ENCODE results near the gene CEBPE. TPM values are rescaled to one million over a fixed set of nuclear protein-coding genes. Genes with fewer than 3 reads are reported as not detected.
A peak's percentile ranks its signal among the peaks of the same experiment; 100 is the strongest.

CEBPE gene
- polyA plus RNA-seq (2013) = 0.36 TPM

- Histone ChIP-seq H3K27me3 (replicated peaks in 2 of 5; ENCODE audit: control insufficient read depth in 4 of 5, insufficient read depth in 5 of 5, low read length in 4 of 5) (no peaks in the 10 kb centered on the region), H3K4me1 (ENCODE audit: control extremely low read depth in 1 of 4, control insufficient read depth in 4 of 4, insufficient read depth in 4 of 4, low read length in 3 of 4) (peaks cover 2 to 41% (median 33%) of the 10 kb centered on the region in 4 experiments), H3K36me3 (ENCODE audit: control insufficient read depth in 4 of 4, insufficient read depth in 4 of 4, low read length in 3 of 4) (no peaks in the 10 kb centered on the region), H3K27ac (ENCODE audit: insufficient read depth in 1 of 2, low read depth in 1 of 2, low read length in 2 of 2, poor library complexity in 1 of 2, severe bottlenecking in 2 of 2) (peak within 1 kb of the TSS in 1 of 2 experiments; percentile 68), H3K9me3 (ENCODE audit: control extremely low read depth in 1 of 5, control insufficient read depth in 4 of 5, insufficient read depth in 2 of 5, low read depth in 1 of 5, low read length in 4 of 5) (no peaks in the 10 kb centered on the region), H3K4me3 (ENCODE audit: control insufficient read depth in 1 of 7, extremely low read depth in 1 of 7, insufficient read depth in 4 of 7, low read depth in 2 of 7, low read length in 6 of 7) (peak within 1 kb of the TSS in 3 of 7 experiments; percentile 6 to 50 (median 15))
- POLR2A ChIA-PET = no interaction called here
- CTCF ChIA-PET = interaction anchor here (0.9 to 16.7 kb wide), 7 partner anchors 8 to 261 kb away, joined by 3 to 462 read pairs (median 10); partner anchors contain the start of genes ACIN1, C14orf119 and SLC7A8
- WGBS (ENCODE audit: insufficient coverage) = 88% methylated on average over 19 of the region's 32 CpGs
- DNase-seq = peak in 1 of 3 donors; percentile 28
These were observed at the start of gene CEBPE for GRCh38 chr14:23118506-23119362. Gene CEBPE (minus strand): TSS chr14:23119255. CDS start chr14:23119091, 164 bp downstream.

- Histone ChIP-seq H3K27me3 (replicated peaks in 2 of 5; ENCODE audit: control insufficient read depth in 4 of 5, insufficient read depth in 5 of 5, low read length in 4 of 5) (no peaks in the 10 kb centered on the region), H3K36me3 (ENCODE audit: control insufficient read depth in 4 of 4, insufficient read depth in 4 of 4, low read length in 3 of 4) (no peaks in the 10 kb centered on the region), H3K4me1 (ENCODE audit: control extremely low read depth in 1 of 4, control insufficient read depth in 4 of 4, insufficient read depth in 4 of 4, low read length in 3 of 4) (peaks cover 0 to 4% (median under 1%) of the 10 kb centered on the region in 4 experiments), H3K27ac (ENCODE audit: insufficient read depth in 1 of 2, low read depth in 1 of 2, low read length in 2 of 2, poor library complexity in 1 of 2, severe bottlenecking in 2 of 2) (no peak overlapping the region), H3K4me3 (ENCODE audit: control insufficient read depth in 1 of 7, extremely low read depth in 1 of 7, insufficient read depth in 4 of 7, low read depth in 2 of 7, low read length in 6 of 7) (no peak overlapping the region), H3K9me3 (ENCODE audit: control extremely low read depth in 1 of 5, control insufficient read depth in 4 of 5, insufficient read depth in 2 of 5, low read depth in 1 of 5, low read length in 4 of 5) (no peaks in the 10 kb centered on the region)
- DNase-seq = no peak
- ChIA-PET CTCF (interaction anchor here (1.4 to 23.6 kb wide), 2 partner anchors 10 to 45 kb away, joined by 3 to 462 read pairs; partner anchors contain the start of gene CEBPE), POLR2A (no interaction called here)
- WGBS (ENCODE audit: insufficient coverage) = 100% methylated on average over 1 of the region's 2 CpGs
These were observed 49.2 kb upstream of the CEBPE start for GRCh38 chr14:23168246-23168645.

GRCh38 chr14:23167116-23167847 is 48.2 kb upstream of the CEBPE start:
- POLR2A ChIA-PET = no interaction called here
- CTCF ChIA-PET = interaction anchor here (1.1 kb wide), 1 partner anchor 11 kb away, joined by 4 read pairs; no protein-coding TSS in a partner anchor
- 97% methylated on average over 6 of the region's 9 CpGs for WGBS (ENCODE audit: insufficient coverage)

DNA sequence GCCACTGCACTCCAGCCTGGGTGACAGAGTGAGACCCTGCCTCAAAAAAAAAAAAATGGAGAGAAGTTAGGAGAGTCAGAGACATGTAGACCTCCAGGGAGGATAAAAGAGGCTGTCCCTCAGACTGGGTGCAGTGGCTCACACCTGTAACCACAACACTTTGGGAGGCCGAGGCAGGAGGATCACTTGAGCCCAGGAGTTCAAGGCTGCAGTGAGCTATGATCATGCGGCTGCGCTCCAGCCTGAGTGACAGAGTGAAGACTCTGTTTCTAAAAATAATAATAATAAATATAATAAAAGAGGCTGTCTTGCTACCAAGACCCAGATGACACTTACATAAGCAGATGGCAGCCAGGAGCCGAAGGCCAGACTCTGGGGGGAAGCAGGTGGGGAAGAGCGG is 45.9 kb upstream of the CEBPE start:
- DNase-seq = no peak
- 100% methylated on average over 2 of the region's 5 CpGs for whole genome bisulfite sequencing (ENCODE audit: insufficient coverage)
- Histone ChIP-seq H3K9me3 (ENCODE audit: control extremely low read depth in 1 of 5, control insufficient read depth in 4 of 5, insufficient read depth in 2 of 5, low read depth in 1 of 5, low read length in 4 of 5) (no peaks in the 10 kb centered on the region), H3K4me3 (ENCODE audit: control insufficient read depth in 1 of 7, extremely low read depth in 1 of 7, insufficient read depth in 4 of 7, low read depth in 2 of 7, low read length in 6 of 7) (no peak overlapping the region), H3K4me1 (ENCODE audit: control extremely low read depth in 1 of 4, control insufficient read depth in 4 of 4, insufficient read depth in 4 of 4, low read length in 3 of 4) (peaks cover 4 to 29% (median 26%) of the 10 kb centered on the region in 4 experiments), H3K27me3 (replicated peaks in 2 of 5; ENCODE audit: control insufficient read depth in 4 of 5, insufficient read depth in 5 of 5, low read length in 4 of 5) (no peaks in the 10 kb centered on the region), H3K36me3 (ENCODE audit: control insufficient read depth in 4 of 4, insufficient read depth in 4 of 4, low read length in 3 of 4) (no peaks in the 10 kb centered on the region), H3K27ac (ENCODE audit: insufficient read depth in 1 of 2, low read depth in 1 of 2, low read length in 2 of 2, poor library complexity in 1 of 2, severe bottlenecking in 2 of 2) (no peak overlapping the region)
- POLR2A ChIA-PET = no interaction called here
- CTCF ChIA-PET = interaction anchor here (0.7 kb wide), 1 partner anchor 14 kb away, joined by 3 read pairs; no protein-coding TSS in a partner anchor

More at GRCh38 chr14:23167116-23167847, 48.2 kb upstream of the CEBPE start:
- H3K27me3 ChIP-seq (replicated peaks in 2 of 5; ENCODE audit: control insufficient read depth in 4 of 5, insufficient read depth in 5 of 5, low read length in 4 of 5) = no peaks in the 10 kb centered on the region
- H3K9me3 ChIP-seq (ENCODE audit: control extremely low read depth in 1 of 5, control insufficient read depth in 4 of 5, insufficient read depth in 2 of 5, low read depth in 1 of 5, low read length in 4 of 5) = no peaks in the 10 kb centered on the region
- H3K4me1 ChIP-seq (ENCODE audit: control extremely low read depth in 1 of 4, control insufficient read depth in 4 of 4, insufficient read depth in 4 of 4, low read length in 3 of 4) = peaks cover 4 to 13% (median 10%) of the 10 kb centered on the region in 4 experiments
- no peaks in the 10 kb centered on the region for H3K36me3 ChIP-seq (ENCODE audit: control insufficient read depth in 4 of 4, insufficient read depth in 4 of 4, low read length in 3 of 4)
- H3K27ac ChIP-seq (ENCODE audit: insufficient read depth in 1 of 2, low read depth in 1 of 2, low read length in 2 of 2, poor library complexity in 1 of 2, severe bottlenecking in 2 of 2) = no peak overlapping the region
- no peak overlapping the region for H3K4me3 ChIP-seq (ENCODE audit: control insufficient read depth in 1 of 7, extremely low read depth in 1 of 7, insufficient read depth in 4 of 7, low read depth in 2 of 7, low read length in 6 of 7)
- no peak for DNase-seq

- no peak for DNase-seq
- no peaks in the 10 kb centered on the region for H3K27me3 ChIP-seq (replicated peaks in 2 of 5; ENCODE audit: control insufficient read depth in 4 of 5, insufficient read depth in 5 of 5, low read length in 4 of 5)
- peaks cover 4 to 30% (median 26%) of the 10 kb centered on the region in 4 experiments for H3K4me1 ChIP-seq (ENCODE audit: control extremely low read depth in 1 of 4, control insufficient read depth in 4 of 4, insufficient read depth in 4 of 4, low read length in 3 of 4)
- ChIA-PET CTCF (interaction anchor here (0.7 to 3.8 kb wide), 5 partner anchors 9 to 39 kb away, joined by 3 to 22 read pairs (median 3); partner anchors contain the start of gene SLC7A8), POLR2A (no interaction called here)
- no peak overlapping the region for H3K4me3 ChIP-seq (ENCODE audit: control insufficient read depth in 1 of 7, extremely low read depth in 1 of 7, insufficient read depth in 4 of 7, low read depth in 2 of 7, low read length in 6 of 7)
- no peaks in the 10 kb centered on the region for H3K36me3 ChIP-seq (ENCODE audit: control insufficient read depth in 4 of 4, insufficient read depth in 4 of 4, low read length in 3 of 4)
- no peaks in the 10 kb centered on the region for H3K9me3 ChIP-seq (ENCODE audit: control extremely low read depth in 1 of 5, control insufficient read depth in 4 of 5, insufficient read depth in 2 of 5, low read depth in 1 of 5, low read length in 4 of 5)
- WGBS (ENCODE audit: insufficient coverage) = 86% methylated on average over 2 of the region's 2 CpGs
- H3K27ac ChIP-seq (ENCODE audit: insufficient read depth in 1 of 2, low read depth in 1 of 2, low read length in 2 of 2, poor library complexity in 1 of 2, severe bottlenecking in 2 of 2) = no peak overlapping the region
These were observed 45.2 kb upstream of the CEBPE start for GRCh38 chr14:23164250-23164649.

GRCh38 chr14:23163830-23164229 is 44.8 kb upstream of the CEBPE start:
- Histone ChIP-seq H3K27ac (ENCODE audit: insufficient read depth in 1 of 2, low read depth in 1 of 2, low read length in 2 of 2, poor library complexity in 1 of 2, severe bottlenecking in 2 of 2) (no peak overlapping the region), H3K4me3 (ENCODE audit: control insufficient read depth in 1 of 7, extremely low read depth in 1 of 7, insufficient read depth in 4 of 7, low read depth in 2 of 7, low read length in 6 of 7) (no peak overlapping the region), H3K9me3 (ENCODE audit: control extremely low read depth in 1 of 5, control insufficient read depth in 4 of 5, insufficient read depth in 2 of 5, low read depth in 1 of 5, low read length in 4 of 5) (no peaks in the 10 kb centered on the region), H3K36me3 (ENCODE audit: control insufficient read depth in 4 of 4, insufficient read depth in 4 of 4, low read length in 3 of 4) (no peaks in the 10 kb centered on the region), H3K4me1 (ENCODE audit: control extremely low read depth in 1 of 4, control insufficient read depth in 4 of 4, insufficient read depth in 4 of 4, low read length in 3 of 4) (peaks cover 4 to 30% (median 26%) of the 10 kb centered on the region in 4 experiments), H3K27me3 (replicated peaks in 2 of 5; ENCODE audit: control insufficient read depth in 4 of 5, insufficient read depth in 5 of 5, low read length in 4 of 5) (no peaks in the 10 kb centered on the region)
- CTCF ChIA-PET = interaction anchor here (0.7 to 3.8 kb wide), 4 partner anchors 10 to 39 kb away, joined by 3 to 22 read pairs (median 10); partner anchors contain the start of gene SLC7A8
- POLR2A ChIA-PET = no interaction called here
- WGBS (ENCODE audit: insufficient coverage) = 100% methylated on average over 1 of the region's 2 CpGs
- no peak for DNase-seq
